GM12891 (cell line): Measurements from ENCODE around the gene LRRC8D.

Source experiments
- PAX5 ChIP-seq: IDR thresholded peaks from 2 replicates; pipeline ENCODE4 v1.6.1; 2011; ENCODE audit warnings: low read length, moderate library complexity, mild to moderate bottlenecking; ENCODE audit not compliant: insufficient read depth, severe bottlenecking
- POLR2A ChIP-seq: IDR thresholded peaks from 2 replicates; pipeline ENCODE4 v1.6.1; 2011; ENCODE audit warnings: low read depth, low read length, control low read depth
- POLR2AphosphoS5 ChIP-seq: IDR thresholded peaks from 2 replicates; pipeline ENCODE4 v1.6.1; 2011; ENCODE audit warnings: low read depth, low read length, control low read depth
- POU2F2 ChIP-seq: IDR thresholded peaks from 2 replicates; pipeline ENCODE4 v1.6.1; 2011; ENCODE audit warnings: low read depth, mild to moderate bottlenecking, control low read depth, low read length, moderate library complexity
- SPI1 ChIP-seq: IDR thresholded peaks from 2 replicates; pipeline ENCODE4 v1.6.1; 2011; ENCODE audit warnings: low read depth, low read length, control low read depth
- TAF1 ChIP-seq: IDR thresholded peaks from 2 replicates; pipeline ENCODE4 v1.6.1; 2011; ENCODE audit warnings: low read depth, low read length, control low read depth

DNA sequence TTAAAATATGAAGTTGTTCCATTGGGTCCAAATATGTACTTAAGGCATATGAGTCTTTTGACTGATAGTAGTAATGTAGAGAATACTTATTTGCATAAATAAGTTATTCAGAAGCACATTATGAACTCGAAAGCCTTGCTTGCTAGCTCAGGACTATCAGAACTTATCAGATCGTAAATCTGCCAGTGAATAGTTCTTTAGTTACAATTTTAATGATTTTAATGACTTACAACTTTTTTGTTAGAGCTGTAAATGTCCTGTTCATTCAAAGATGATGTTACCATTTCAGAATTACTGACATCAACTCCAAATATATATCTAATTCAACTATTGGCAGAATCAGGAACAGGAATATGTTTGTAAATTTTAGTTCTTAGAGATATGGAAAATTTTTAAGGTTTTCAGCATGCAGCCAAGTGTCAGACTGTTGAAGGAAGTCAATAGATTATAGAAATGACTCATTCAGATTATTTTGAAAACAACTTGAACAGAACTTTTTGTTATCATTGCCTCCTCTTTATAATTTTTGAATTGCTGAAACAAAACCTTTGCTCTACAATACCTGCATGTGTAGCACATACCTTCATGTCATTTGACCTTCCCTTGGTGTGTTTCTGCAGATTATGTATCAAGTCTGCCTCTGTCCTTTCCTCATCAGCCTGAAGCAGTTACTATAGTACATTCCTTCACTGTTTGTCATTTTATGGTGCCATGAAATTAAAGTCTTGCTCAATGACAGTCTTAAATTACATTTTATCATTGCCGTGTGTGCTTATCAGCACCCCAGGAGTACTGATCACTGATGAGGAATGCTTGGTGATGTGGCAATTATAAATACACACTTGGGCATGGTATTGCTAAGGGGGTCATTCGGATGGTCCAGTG is 44.9 kb downstream of the LRRC8D start:
- no peak for TF ChIP-seq POLR2A
- no peak for TF ChIP-seq PAX5
- TF ChIP-seq POLR2AphosphoS5, result no peak
- no peak for TF ChIP-seq TAF1
- TF ChIP-seq POU2F2, result no peak
- TF ChIP-seq SPI1, result no peak
